ENCODE results near the gene TRIM37. TPM values are rescaled to one million over a fixed set of nuclear protein-coding genes. Genes with fewer than 3 reads are reported as not detected.

The TRIM37 gene
- total and polyA plus RNA-seq, 2 of the 8 experiments (the other 6 are each of a cell fraction or from before 2014, with no cell fraction given), result 38.2 to 57.0 TPM

- Histone ChIP-seq H3K4me1 (replicated peaks in 1 of 4; ENCODE audit: control insufficient read depth in 3 of 4, insufficient read depth in 4 of 4, low read length in 3 of 4) (no peaks in the 10 kb centered on the region), H3K56ac (replicated peaks; ENCODE audit: insufficient read length, low read depth, low read length) (no peak overlapping the region), H2BK20ac (ENCODE audit: low read length) (no peak overlapping the region), H4K8ac (ENCODE audit: extremely low read depth, insufficient read depth, low read length) (no peak overlapping the region), H3K4ac (replicated peaks; ENCODE audit: insufficient read length, low read depth, low read length) (no peak overlapping the region), H3K79me2 (ENCODE audit: control insufficient read depth in 1 of 2, insufficient read depth in 2 of 2, low read length in 2 of 2) (no peaks in the 10 kb centered on the region), H4K20me1 (replicated peaks in 1 of 2; ENCODE audit: control insufficient read depth in 1 of 2, insufficient read depth in 2 of 2, low read length in 2 of 2) (no peaks in the 10 kb centered on the region), H3K14ac (ENCODE audit: insufficient read length) (no peak overlapping the region), H3K27ac (ENCODE audit: low read depth, low read length) (no peak overlapping the region), H3K23me2 (ENCODE audit: low read depth, low read length) (no peaks in the 10 kb centered on the region), H2BK5ac (ENCODE audit: low read depth, low read length) (no peak overlapping the region), H2BK15ac (ENCODE audit: low read length) (no peak overlapping the region), H4K5ac (ENCODE audit: insufficient read length, low read depth, low read length) (no peak overlapping the region), H4K91ac (replicated peaks; ENCODE audit: insufficient read length, low read length) (no peak overlapping the region), H3K9ac (replicated peaks in 1 of 4; ENCODE audit: extremely low read depth in 1 of 4, low read depth in 3 of 4, low read length in 3 of 4) (no peak overlapping the region), H3K79me1 (ENCODE audit: low read depth, low read length) (no peaks in the 10 kb centered on the region), H3K36me3 (ENCODE audit: control insufficient read depth in 2 of 4, insufficient read depth in 4 of 4, low read length in 3 of 4) (peaks cover 0 to 19% (median 9%) of the 10 kb centered on the region in 4 experiments; a peak in 6 of 8 replicates), H3K18ac (ENCODE audit: extremely low read depth, low read length) (no peak overlapping the region), H3K27me3 (replicated peaks in 1 of 4; ENCODE audit: control insufficient read depth in 3 of 4, extremely low read depth in 1 of 4, insufficient read depth in 3 of 4, low read length in 3 of 4) (no peaks in the 10 kb centered on the region), H3K23ac (ENCODE audit: insufficient read length) (no peak overlapping the region), H3K9me3 (ENCODE audit: insufficient read depth in 2 of 2, low read depth in 1 of 2, low read length in 1 of 2) (no peaks in the 10 kb centered on the region), H3K4me3 (ENCODE audit: extremely low read depth in 1 of 4, insufficient read depth in 2 of 4, low read depth in 3 of 4, low read length in 4 of 4) (no peak overlapping the region), H2AFZ (ENCODE audit: low read length) (no peak overlapping the region), H2BK12ac (ENCODE audit: low read depth, low read length) (no peak overlapping the region; the same call in 1 of the 2 replicates), H2BK120ac (replicated peaks; ENCODE audit: low read depth, low read length) (no peak overlapping the region), H2AK5ac (ENCODE audit: low read depth, low read length) (no peak overlapping the region), H3K4me2 (ENCODE audit: insufficient read depth in 1 of 2, low read depth in 2 of 2, low read length in 2 of 2) (no peak overlapping the region)
- ChIA-PET CTCF (ENCODE audit: partially characterized antibody) (interaction anchor here (1.0 kb wide), 1 partner anchor 290 kb away, joined by 3 read pairs; no protein-coding TSS in a partner anchor), POLR2A (ENCODE audit: partially characterized antibody) (no interaction called here)
- FAIRE-seq (no peak), DNase-seq (ENCODE audit: low read depth in 1 of 2, low spot score in 2 of 2) (no peak)
- WGBS, 2 experiments (ENCODE audit: extremely low coverage in 1 of 2, insufficient coverage in 1 of 2, insufficient read length in 1 of 2, insufficient replicate concordance in 2 of 2, low coverage in 1 of 2, low lambda C conversion rate in 2 of 2, missing lambda C conversion rate in 1 of 2), result 91% methylated on average over 9 of the region's 10 CpGs; no CpG with 5 or more reads in 1 of the 2 experiments
- TF ChIP-seq CBX5 (IDR thresholded peaks at IDR 0.05; ENCODE audit: low read depth, low read length), result no peak
- no peak for TF ChIP-seq CTBP2 (IDR thresholded peaks at IDR 0.05; ENCODE audit: borderline replicate concordance, insufficient read depth, insufficient read length, low read length)
- no peak for TF ChIP-seq POLR2AphosphoS5 (IDR thresholded peaks at IDR 0.05; ENCODE audit: low read depth, low read length)
- no peak for TF ChIP-seq KDM5A (IDR thresholded peaks at IDR 0.05; ENCODE audit: low read length)
- TF ChIP-seq SAP30 (IDR thresholded peaks at IDR 0.05; ENCODE audit: insufficient read depth, insufficient replicate concordance, low read length), result no peak
- TF ChIP-seq EP300 (IDR thresholded peaks at IDR 0.05; ENCODE audit: borderline replicate concordance in 1 of 2, low read depth in 2 of 2, low read length in 2 of 2), result no peak
- no peak for TF ChIP-seq CBX8 (IDR thresholded peaks at IDR 0.05; ENCODE audit: borderline replicate concordance, low read depth, low read length)
- no peak for TF ChIP-seq CEBPB (IDR thresholded peaks at IDR 0.05; ENCODE audit: low read depth, low read length)
- no peak for TF ChIP-seq RBBP5 (IDR thresholded peaks at IDR 0.05; ENCODE audit: borderline replicate concordance, low read depth, low read length)
- TF ChIP-seq SP2 (IDR thresholded peaks at IDR 0.05; ENCODE audit: low read length), result no peak
These were observed 105.4 kb downstream of the TRIM37 start for GRCh38 chr17:59001158-59001814.

All from H1 (cell line).